Adrenal gland (tissue), 12 donors: ENCODE data around the gene ITGA1. TPM values are rescaled to one million over a fixed set of nuclear protein-coding genes. Genes with fewer than 3 reads are reported as not detected.

Source experiments
- DNase-seq, 7 donors: peaks; one replicate each; pipeline ENCODE4 v3.0.0-alpha.2; 2019 to 2020
- H3K27ac ChIP-seq, 5 donors: fragments of 200-600 bp; sonication (generic) in 4 of 5; 1 replicate in 3 of 5; 2 replicates in 2 of 5; pipeline versions ENCODE4 v1.5.1 to v1.8.0; 2016 to 2020; ENCODE audit warnings: mild to moderate bottlenecking in 1 of 5
- H3K27me3 ChIP-seq: fragments of 200-600 bp; 2 replicates; pipeline ENCODE4 v1.8.0; 2021
- H3K36me3 ChIP-seq, 2 donors: fragments of 200-600 bp; replicated peaks in 1 of 2; 1 replicate in 1 of 2; 2 replicates in 1 of 2; pipeline versions ENCODE4 v1.5.1 to v1.8.0; 2018 to 2022
- H3K4me1 ChIP-seq, 2 donors: fragments of 200-600 bp; replicated peaks in 1 of 2; 1 replicate in 1 of 2; 2 replicates in 1 of 2; pipeline versions ENCODE4 v1.5.1 to v1.8.0; 2018 to 2021
- H3K4me3 ChIP-seq, 4 donors: fragments of 200-600 bp; sonication (generic) in 3 of 4; one replicate each; pipeline ENCODE4 v1.5.1; 2016 to 2018
- H3K9me3 ChIP-seq, 3 donors: fragments of 200-600 bp; sonication (generic) in 1 of 3; replicated peaks in 1 of 3; 1 replicate in 2 of 3; 2 replicates in 1 of 3; pipeline versions ENCODE4 v1.5.1 to v1.8.0; 2016 to 2021
- CTCF ChIP-seq, 6 experiments: fragments of 450-650 bp in 4 of 6; fragments of 200-600 bp in 2 of 6; sonication (generic) in 1 of 6; IDR thresholded peaks; 1 replicate in 5 of 6; 2 replicates in 1 of 6; pipeline versions ENCODE4 v1.5.1 to v1.8.0; 2016 to 2021; ENCODE audit warnings: antibody characterized with exemption in 6 of 6, mild to moderate bottlenecking in 2 of 6, moderate library complexity in 1 of 6
- POLR2A ChIP-seq, 2 donors: fragments of 450-650 bp; IDR thresholded peaks; one replicate each; pipeline ENCODE4 v1.6.1; 2017; ENCODE audit warnings: antibody characterized with exemption in 2 of 2, mild to moderate bottlenecking in 2 of 2, moderate library complexity in 1 of 2
- WGBS, 4 donors: extraction: QIAGEN DNeasy Blood & Tissue Kit in 2 of 4; methylation state at CpG; one replicate each; pipeline versions ENCODE4 v1.1.5 to v1.1.7; 2013 to 2017; 5-methylcytosine and 5-hydroxymethylcytosine counted together
- intact Hi-C, 2 donors: fragments of 100-400 bp; cut with DNase I; formaldehyde crosslinking; loops; one replicate each; pipeline versions ENCODE4 v1.14.1 to v1.15.0; 2022 to 2023
- polyA plus RNA-seq, 3 donors: library from polyadenylated mRNA; stranded (reverse); fragments of 200-250 nt in 2 of 3; fragments of 350-450 nt in 1 of 3; fragmentation: Illumina TruSeq in 1 of 3; extraction: RNeasy Lipid Tissue Mini Kit (QIAGEN cat#74804) in 1 of 3; gene quantifications; one replicate each; pipeline ENCODE4 v1.2.3, GENCODE V29; 2013 to 2014
- total RNA-seq, 9 donors: library from RNA; depleted of rRNA in 4 of 9; stranded (reverse); fragments of >200 nt in 4 of 9; fragments of 120-200 nt in 1 of 9; fragmentation: NEBNext Ultra II Directional in 1 of 9; extraction: Animal tissue kit (Norgen Biotek cat#: 25700) in 1 of 9; gene quantifications; one replicate each; pipeline versions ENCODE4 v1.1.0 to v1.2.4, GENCODE V29; 2013 to 2023
- donor health status: healthy with polysubstance abuse.
- donor health status: Bipolar disorder and iron deficiency.
- donor health status: DM: yes; HTN: yes; CAD: no.
- donor health status: DM: no; HTN: no; CAD: no.
- donor health status: DM: no; HTN: no; CAD: no.
- donor health status: DM: yes; HTN: yes; CAD: no.

Gene ITGA1
- total and polyA plus RNA-seq, 12 donors, result 30.0 to 371 (median 149) TPM

DNA sequence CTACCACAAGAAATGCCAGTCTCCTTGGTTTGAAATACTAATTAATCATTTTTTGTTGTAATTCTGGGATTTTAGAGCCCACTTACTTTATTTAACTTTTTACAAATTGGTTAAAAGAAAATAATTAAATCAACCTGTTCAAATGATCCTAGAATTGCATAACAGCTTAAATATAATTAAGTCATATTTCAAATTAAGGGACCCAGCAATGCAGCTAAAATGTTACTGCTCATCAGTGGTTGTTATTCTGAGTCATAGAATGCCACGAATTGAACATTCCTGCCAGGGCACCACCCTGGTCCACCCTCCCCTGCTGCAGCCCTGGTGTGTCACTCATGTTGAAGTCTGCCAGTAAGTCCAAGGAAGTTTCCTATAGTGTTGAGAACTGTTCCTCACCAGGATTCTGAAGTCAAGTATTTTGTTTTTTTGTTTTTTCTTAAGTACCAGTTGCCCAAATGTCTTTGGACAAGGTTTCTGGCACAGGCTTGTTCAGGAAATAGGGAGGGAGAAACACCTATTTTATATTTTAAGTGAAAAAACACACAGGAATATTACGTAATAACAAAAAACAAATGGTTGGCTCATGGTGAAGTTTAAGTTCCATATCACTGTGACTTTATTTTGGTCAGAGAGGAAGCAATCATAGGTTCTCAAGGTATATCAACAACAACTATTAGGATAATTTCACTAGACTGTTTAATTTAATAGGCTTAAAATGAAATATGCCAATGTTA is 4.3 kb upstream of the ITGA1 start:
- peak in 1 of 7 donors; percentile 24 for DNase-seq
- Histone ChIP-seq H3K36me3 (no peaks in the 10 kb centered on the region), H3K4me1 (peaks cover 0 to 16% of the 10 kb centered on the region in 2 donors), H3K4me3 (no peak overlapping the region), H3K9me3 (no peaks in the 10 kb centered on the region), H3K27ac (no peak overlapping the region), H3K27me3 (no peaks in the 10 kb centered on the region)
- 49 to 62% (median 55%) methylated on average over 2 of the region's 2 CpGs for WGBS, 4 donors
- TF ChIP-seq CTCF (IDR thresholded peaks at IDR 0.05), result no peak
- no peak for TF ChIP-seq POLR2A (IDR thresholded peaks at IDR 0.05)
- intact Hi-C loops, result loop anchor here (10.0 kb wide), 1 partner anchor 89 kb away; no protein-coding TSS in a partner anchor

DNA sequence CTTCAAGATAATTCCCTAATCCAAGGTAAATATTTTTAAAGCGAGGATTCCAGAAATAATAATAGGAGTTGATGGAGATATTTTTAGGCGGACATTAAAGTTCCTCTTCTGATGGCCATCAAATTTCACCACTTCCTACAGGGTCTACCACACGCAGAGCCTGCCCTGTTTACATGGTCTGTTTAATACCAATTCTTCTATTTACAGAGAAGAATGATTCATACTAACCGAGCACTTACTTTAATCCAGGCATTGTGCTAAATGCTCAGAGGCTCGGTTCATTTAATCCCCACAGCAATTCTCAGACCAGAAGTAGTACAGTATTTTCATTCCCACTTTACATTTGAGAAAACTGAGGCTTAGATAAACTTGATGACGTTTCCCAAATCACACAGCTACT is 3.0 kb upstream of the ITGA1 start:
- DNase-seq, result no peak
- intact Hi-C loops, result loop anchor here (5.0 to 10.0 kb wide), 2 partner anchors 90 to 133 kb away; no protein-coding TSS in a partner anchor
- H3K36me3 ChIP-seq, result no peaks in the 10 kb centered on the region
- no peaks in the 10 kb centered on the region for H3K27me3 ChIP-seq
- TF ChIP-seq POLR2A (IDR thresholded peaks at IDR 0.05) (no peak), CTCF (IDR thresholded peaks at IDR 0.05) (no peak)
- no peak overlapping the region for H3K4me3 ChIP-seq
- WGBS, 4 donors, result 78 to 91% (median 81%) methylated on average over 6 of the region's 6 CpGs
- no peaks in the 10 kb centered on the region for H3K9me3 ChIP-seq
- H3K4me1 ChIP-seq, result peaks cover 0 to 16% of the 10 kb centered on the region in 2 donors
- H3K27ac ChIP-seq, result no peak overlapping the region

DNA sequence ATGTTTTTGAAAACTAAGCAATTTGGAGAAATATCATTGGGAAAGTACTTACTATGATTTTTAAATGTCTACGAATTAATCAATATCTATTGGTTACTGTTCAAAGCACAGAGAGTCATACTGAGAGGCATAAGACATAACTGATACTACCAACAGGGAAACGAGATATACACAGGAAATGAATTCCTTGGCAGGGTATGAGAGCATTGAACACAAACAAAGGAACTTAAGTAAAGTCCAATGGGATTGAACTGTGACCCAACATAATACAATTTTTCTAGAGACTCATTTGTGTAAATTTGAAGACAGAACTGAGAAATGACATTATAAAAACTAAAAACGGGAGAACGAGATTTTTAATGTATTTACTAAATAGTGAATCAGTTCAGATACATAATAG is 1.3 kb upstream of the ITGA1 start:
- Histone ChIP-seq H3K27me3 (no peaks in the 10 kb centered on the region), H3K4me3 (peak overlapping the region in 1 of 4 donors; percentile 88), H3K36me3 (no peaks in the 10 kb centered on the region), H3K9me3 (no peaks in the 10 kb centered on the region), H3K4me1 (peaks cover 0 to 30% of the 10 kb centered on the region in 2 donors), H3K27ac (peak overlapping the region in 1 of 5 donors; percentile 91)
- DNase-seq, result no peak
- intact Hi-C loops, result loop anchor here (5.0 to 10.0 kb wide), 2 partner anchors 92 to 131 kb away; no protein-coding TSS in a partner anchor
- WGBS, 4 donors, result 47 to 57% (median 54%) methylated on average over 4 of the region's 4 CpGs
- no peak for TF ChIP-seq CTCF (IDR thresholded peaks at IDR 0.05)
- no peak for TF ChIP-seq POLR2A (IDR thresholded peaks at IDR 0.05)

- peaks cover 0 to 37% of the 10 kb centered on the region in 2 donors for H3K4me1 ChIP-seq
- no peaks in the 10 kb centered on the region for H3K9me3 ChIP-seq
- no peaks in the 10 kb centered on the region for H3K27me3 ChIP-seq
- peak in 2 of 7 donors; percentile 35 to 58 for DNase-seq
- H3K27ac ChIP-seq, result peak overlapping the region in 4 of 5 donors; percentile 83 to 94 (median 88)
- intact Hi-C loops, result loop anchor here (5.0 to 10.0 kb wide), 2 partner anchors 92 to 130 kb away; no protein-coding TSS in a partner anchor
- H3K4me3 ChIP-seq, result peak overlapping the region in 2 of 4 donors; percentile 62 to 88
- no peaks in the 10 kb centered on the region for H3K36me3 ChIP-seq
- peak in 1 of 6 experiments; percentile 16 for TF ChIP-seq CTCF (IDR thresholded peaks at IDR 0.05)
- TF ChIP-seq POLR2A (IDR thresholded peaks at IDR 0.05), result no peak
- 4 to 11% (median 7%) methylated on average over 11 of the region's 11 CpGs for WGBS, 4 donors
These were observed 642 bp upstream of the ITGA1 start for GRCh38 chr5:52786949-52787599.
